Neural cell (in vitro differentiated cells): ENCODE data around the gene ZNF75A. TPM values are rescaled to one million over a fixed set of nuclear protein-coding genes. Genes with fewer than 3 reads are reported as not detected.

Experiments
- H2AFZ ChIP-seq: fragments of 200-600, 300-800 bp; sonication (generic), shearing (Covaris generic); 2 replicates; pipeline ENCODE4 v1.6.0; 2014; ENCODE audit warnings: low read depth, mild to moderate bottlenecking, antibody characterized with exemption, low read length, moderate library complexity
- H3F3A ChIP-seq: fragments of 200-600 bp; shearing (Covaris generic); 2 replicates; pipeline ENCODE4 v1.6.1; 2016; ENCODE audit warnings: mild to moderate bottlenecking, moderate library complexity, mixed read lengths, antibody characterized with exemption, low read length; ENCODE audit not compliant: insufficient read depth, poor library complexity, severe bottlenecking
- H3K27ac ChIP-seq: fragments of 200-600, 300-800 bp; sonication (generic), shearing (Covaris generic); 2 replicates; pipeline ENCODE4 v1.5.1; 2014; ENCODE audit warnings: mild to moderate bottlenecking, low read length, moderate library complexity
- H3K27me3 ChIP-seq: fragments of 300-800, 200-600 bp; sonication (generic), shearing (Covaris generic); 2 replicates; pipeline ENCODE4 v1.6.0; 2014; ENCODE audit warnings: mild to moderate bottlenecking, low read depth, low read length, moderate library complexity; ENCODE audit not compliant: insufficient read depth
- H3K36me3 ChIP-seq: fragments of 300-800, 200-600 bp; sonication (generic), shearing (Covaris generic); 2 replicates; pipeline ENCODE4 v1.5.1; 2014; ENCODE audit warnings: mild to moderate bottlenecking, antibody characterized with exemption, low read length, moderate library complexity; ENCODE audit not compliant: insufficient read depth
- H3K4me2 ChIP-seq: fragments of 300-800, 200-600 bp; sonication (generic), shearing (Covaris generic); 2 replicates; pipeline ENCODE4 v1.6.0; 2014; ENCODE audit warnings: mild to moderate bottlenecking, low read length
- H3K4me3 ChIP-seq: fragments of 300-800, 200-600 bp; sonication (generic), shearing (Covaris generic); 2 replicates; pipeline ENCODE4 v1.5.1; 2014; ENCODE audit warnings: mild to moderate bottlenecking, low read length, moderate library complexity
- H3K79me2 ChIP-seq: fragments of 200-600 bp; shearing (Covaris generic); replicated peaks from 2 replicates; pipeline ENCODE4 v1.6.0; 2014; ENCODE audit warnings: mild to moderate bottlenecking, low read length, moderate library complexity; ENCODE audit not compliant: insufficient read depth
- H3K9ac ChIP-seq: fragments of 300-800, 200-600 bp; sonication (generic), shearing (Covaris generic); 2 replicates; pipeline ENCODE4 v1.6.1; 2016; ENCODE audit warnings: mild to moderate bottlenecking, low read length, mixed read lengths
- H3K9me2 ChIP-seq: fragments of 200-600 bp; shearing (Covaris generic); 2 replicates; pipeline ENCODE4 v1.6.1; 2016; ENCODE audit warnings: mild to moderate bottlenecking, low read length, mixed read lengths; ENCODE audit not compliant: insufficient read depth
- H3K9me3 ChIP-seq: fragments of 200-600, 300-800 bp; sonication (generic), shearing (Covaris generic); 2 replicates; pipeline ENCODE4 v1.6.1; 2016; ENCODE audit warnings: mild to moderate bottlenecking, mixed run types, low read length, moderate library complexity, mixed read lengths
- H4K20me1 ChIP-seq: fragments of 200-600 bp; shearing (Covaris generic); 2 replicates; pipeline ENCODE4 v1.6.1; 2016; ENCODE audit warnings: mild to moderate bottlenecking, mixed run types; ENCODE audit not compliant: insufficient read depth
- EP300 ChIP-seq: fragments of 450-650 bp; conservative IDR thresholded peaks from 2 replicates; pipeline ENCODE4 v1.6.1; 2014; ENCODE audit warnings: antibody characterized with exemption, mild to moderate bottlenecking, moderate library complexity; ENCODE audit not compliant: poor library complexity, severe bottlenecking
- EZH2 ChIP-seq: fragments of 200-600, 300-800 bp; shearing (Covaris generic), sonication (generic); IDR thresholded peaks from 2 replicates; pipeline ENCODE4 v1.6.1; 2014; ENCODE audit warnings: antibody characterized with exemption, low read length, borderline replicate concordance, mild to moderate bottlenecking; ENCODE audit not compliant: insufficient read depth, poor library complexity, severe bottlenecking
- MXI1 ChIP-seq: fragments of 450-650 bp; conservative IDR thresholded peaks from 2 replicates; pipeline ENCODE4 v1.6.1; 2014; ENCODE audit warnings: antibody characterized with exemption, mild to moderate bottlenecking; ENCODE audit not compliant: poor library complexity, severe bottlenecking
- POLR2AphosphoS5 ChIP-seq: IDR thresholded peaks from 2 replicates; pipeline ENCODE4 v1.6.1; 2012
- RAD21 ChIP-seq: fragments of 450-650 bp; conservative IDR thresholded peaks from 2 replicates; pipeline ENCODE4 v1.6.1; 2014; ENCODE audit warnings: antibody characterized with exemption, mild to moderate bottlenecking, moderate library complexity
- SMC3 ChIP-seq: fragments of 450-650 bp; conservative IDR thresholded peaks from 2 replicates; pipeline ENCODE4 v1.6.1; 2014; ENCODE audit warnings: antibody characterized with exemption, mild to moderate bottlenecking, moderate library complexity; ENCODE audit not compliant: poor library complexity
- TAF1 ChIP-seq: IDR thresholded peaks from 2 replicates; pipeline ENCODE4 v1.6.1; 2012; ENCODE audit warnings: low read depth
- polyA plus RNA-seq: library from polyadenylated mRNA; depleted of rRNA; stranded (reverse); fragments of >200 nt; gene quantifications from 2 replicates; pipeline ENCODE4 v1.2.3, GENCODE V29; 2014
- TF ChIP-seq, protein P1 (sequence below): fragments of 450-650 bp; IDR thresholded peaks from 2 replicates; pipeline ENCODE4 v1.5.1; 2014; ENCODE audit warnings: antibody characterized with exemption, mild to moderate bottlenecking, moderate library complexity; ENCODE audit not compliant: poor library complexity, severe bottlenecking
- TF ChIP-seq, protein P2 (sequence below): IDR thresholded peaks from 2 replicates; pipeline ENCODE4 v1.6.1; 2012; ENCODE audit warnings: borderline replicate concordance

The ZNF75A gene
- polyA plus RNA-seq, 1 donor from 2014 or later = 76.0 TPM

DNA sequence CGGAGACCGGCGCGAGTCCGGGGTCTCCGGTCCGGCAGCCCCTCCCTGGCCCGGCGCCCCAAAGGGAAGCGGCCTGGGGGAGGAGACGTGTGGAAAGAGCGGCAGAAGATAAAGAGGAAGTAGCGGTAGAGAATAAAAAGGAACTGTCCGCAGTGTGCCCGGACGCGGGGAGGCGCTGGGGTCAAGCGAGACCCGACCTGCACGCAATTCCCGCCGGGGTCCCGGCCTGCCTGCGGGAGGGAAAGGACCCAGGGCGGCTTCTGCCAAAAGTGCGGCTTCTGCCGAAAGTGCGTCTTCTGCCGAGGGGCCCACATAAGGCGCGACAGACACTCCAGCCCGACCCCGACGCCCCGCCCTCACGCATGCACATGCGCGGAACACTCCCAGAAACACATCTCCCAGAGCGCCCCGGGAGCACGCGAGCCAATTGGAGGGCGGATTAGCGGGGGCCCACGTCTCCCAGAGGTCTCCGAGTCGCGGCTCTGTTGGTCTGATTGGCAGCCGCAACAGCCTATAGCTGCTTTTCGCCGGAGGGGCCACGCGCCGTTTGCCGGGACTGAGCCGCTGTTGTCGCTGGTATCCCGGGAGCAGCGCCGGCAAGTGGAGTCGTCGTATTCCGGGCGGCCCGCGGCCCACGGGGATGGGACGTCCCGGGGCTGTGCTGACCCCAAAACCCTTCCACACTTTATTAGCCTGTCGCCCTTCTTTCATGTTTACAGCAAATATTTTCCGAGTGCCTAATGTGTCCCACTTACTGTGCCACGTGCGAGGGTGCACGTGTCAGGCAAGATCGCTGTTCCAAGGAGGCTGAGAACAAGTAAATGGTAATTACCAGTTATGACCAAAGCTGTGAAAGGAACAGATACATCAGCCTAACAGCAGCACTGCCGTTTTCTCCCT, 40.9 kb upstream of the ZNF75A start:
- H3K27me3 ChIP-seq = no peaks in the 10 kb centered on the region
- no peaks in the 10 kb centered on the region for H3K9me3 ChIP-seq
- H3K36me3 ChIP-seq = no peaks in the 10 kb centered on the region
- H3K9me2 ChIP-seq = no peaks in the 10 kb centered on the region
- H3K9ac ChIP-seq = peak overlapping the region; percentile 63
- peak overlapping the region; percentile 80 for H3K4me3 ChIP-seq
- peak overlapping the region; percentile 31 for H3K27ac ChIP-seq
- peak overlapping the region; percentile 70 for H3K4me2 ChIP-seq
- no peaks in the 10 kb centered on the region for H3F3A ChIP-seq
- no peaks in the 10 kb centered on the region for H4K20me1 ChIP-seq
- no peak overlapping the region for H2AFZ ChIP-seq
- no peaks in the 10 kb centered on the region for H3K79me2 ChIP-seq
- TF ChIP-seq EP300 (no peak), POLR2AphosphoS5 (peak; percentile 65), SMC3 (peak; percentile 46), MXI1 (peak; percentile 97), TAF1 (no peak), EZH2 (no peak), RAD21 (peak; percentile 38)
- TF ChIP-seq, protein P1, sequence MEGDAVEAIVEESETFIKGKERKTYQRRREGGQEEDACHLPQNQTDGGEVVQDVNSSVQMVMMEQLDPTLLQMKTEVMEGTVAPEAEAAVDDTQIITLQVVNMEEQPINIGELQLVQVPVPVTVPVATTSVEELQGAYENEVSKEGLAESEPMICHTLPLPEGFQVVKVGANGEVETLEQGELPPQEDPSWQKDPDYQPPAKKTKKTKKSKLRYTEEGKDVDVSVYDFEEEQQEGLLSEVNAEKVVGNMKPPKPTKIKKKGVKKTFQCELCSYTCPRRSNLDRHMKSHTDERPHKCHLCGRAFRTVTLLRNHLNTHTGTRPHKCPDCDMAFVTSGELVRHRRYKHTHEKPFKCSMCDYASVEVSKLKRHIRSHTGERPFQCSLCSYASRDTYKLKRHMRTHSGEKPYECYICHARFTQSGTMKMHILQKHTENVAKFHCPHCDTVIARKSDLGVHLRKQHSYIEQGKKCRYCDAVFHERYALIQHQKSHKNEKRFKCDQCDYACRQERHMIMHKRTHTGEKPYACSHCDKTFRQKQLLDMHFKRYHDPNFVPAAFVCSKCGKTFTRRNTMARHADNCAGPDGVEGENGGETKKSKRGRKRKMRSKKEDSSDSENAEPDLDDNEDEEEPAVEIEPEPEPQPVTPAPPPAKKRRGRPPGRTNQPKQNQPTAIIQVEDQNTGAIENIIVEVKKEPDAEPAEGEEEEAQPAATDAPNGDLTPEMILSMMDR = peak; percentile 50
- TF ChIP-seq, protein P2, sequence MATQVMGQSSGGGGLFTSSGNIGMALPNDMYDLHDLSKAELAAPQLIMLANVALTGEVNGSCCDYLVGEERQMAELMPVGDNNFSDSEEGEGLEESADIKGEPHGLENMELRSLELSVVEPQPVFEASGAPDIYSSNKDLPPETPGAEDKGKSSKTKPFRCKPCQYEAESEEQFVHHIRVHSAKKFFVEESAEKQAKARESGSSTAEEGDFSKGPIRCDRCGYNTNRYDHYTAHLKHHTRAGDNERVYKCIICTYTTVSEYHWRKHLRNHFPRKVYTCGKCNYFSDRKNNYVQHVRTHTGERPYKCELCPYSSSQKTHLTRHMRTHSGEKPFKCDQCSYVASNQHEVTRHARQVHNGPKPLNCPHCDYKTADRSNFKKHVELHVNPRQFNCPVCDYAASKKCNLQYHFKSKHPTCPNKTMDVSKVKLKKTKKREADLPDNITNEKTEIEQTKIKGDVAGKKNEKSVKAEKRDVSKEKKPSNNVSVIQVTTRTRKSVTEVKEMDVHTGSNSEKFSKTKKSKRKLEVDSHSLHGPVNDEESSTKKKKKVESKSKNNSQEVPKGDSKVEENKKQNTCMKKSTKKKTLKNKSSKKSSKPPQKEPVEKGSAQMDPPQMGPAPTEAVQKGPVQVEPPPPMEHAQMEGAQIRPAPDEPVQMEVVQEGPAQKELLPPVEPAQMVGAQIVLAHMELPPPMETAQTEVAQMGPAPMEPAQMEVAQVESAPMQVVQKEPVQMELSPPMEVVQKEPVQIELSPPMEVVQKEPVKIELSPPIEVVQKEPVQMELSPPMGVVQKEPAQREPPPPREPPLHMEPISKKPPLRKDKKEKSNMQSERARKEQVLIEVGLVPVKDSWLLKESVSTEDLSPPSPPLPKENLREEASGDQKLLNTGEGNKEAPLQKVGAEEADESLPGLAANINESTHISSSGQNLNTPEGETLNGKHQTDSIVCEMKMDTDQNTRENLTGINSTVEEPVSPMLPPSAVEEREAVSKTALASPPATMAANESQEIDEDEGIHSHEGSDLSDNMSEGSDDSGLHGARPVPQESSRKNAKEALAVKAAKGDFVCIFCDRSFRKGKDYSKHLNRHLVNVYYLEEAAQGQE = no peak

DNA sequence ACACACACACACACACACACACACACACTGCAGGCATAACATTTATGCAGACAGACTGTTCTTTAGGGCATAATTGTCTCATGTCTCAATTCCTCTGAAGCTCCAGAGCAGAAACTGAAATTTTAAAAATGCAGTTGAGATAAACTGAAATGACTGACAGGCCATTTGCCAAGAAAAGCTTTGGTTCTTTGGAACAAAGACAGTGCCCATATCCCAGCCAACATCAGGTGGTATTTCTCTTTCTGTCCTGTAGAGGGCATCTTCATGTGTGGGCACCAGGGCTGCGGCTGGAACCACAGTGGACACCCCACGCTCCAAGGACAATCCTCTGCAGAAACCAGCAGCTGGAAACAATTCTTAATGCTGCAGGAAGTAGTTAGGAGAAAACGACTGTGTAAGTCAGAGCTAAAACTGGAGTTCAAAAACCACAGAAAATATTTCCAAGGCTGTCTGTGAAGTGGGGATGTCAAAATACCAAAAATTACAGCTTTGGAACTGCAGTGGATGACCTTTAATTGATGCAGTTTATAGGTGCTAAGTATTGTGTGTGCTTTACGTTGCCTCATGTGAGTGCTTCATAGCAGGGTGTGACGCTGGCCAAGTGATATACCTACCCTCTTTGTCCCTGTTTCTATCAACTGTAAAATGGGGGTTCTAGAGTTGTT, 38.3 kb upstream of the ZNF75A start:
- Histone ChIP-seq H3K79me2 (no peaks in the 10 kb centered on the region), H3K9me2 (no peaks in the 10 kb centered on the region), H3K27me3 (no peaks in the 10 kb centered on the region), H4K20me1 (no peaks in the 10 kb centered on the region), H3K9me3 (no peaks in the 10 kb centered on the region), H3F3A (no peaks in the 10 kb centered on the region), H3K4me2 (no peak overlapping the region), H3K27ac (no peak overlapping the region), H2AFZ (no peak overlapping the region), H3K4me3 (no peak overlapping the region), H3K9ac (no peak overlapping the region), H3K36me3 (no peaks in the 10 kb centered on the region)
- TF ChIP-seq MXI1 = no peak
- TF ChIP-seq, protein P1 = peak; percentile 39
